ENCODE results near the gene ARFGAP2.

DNA sequence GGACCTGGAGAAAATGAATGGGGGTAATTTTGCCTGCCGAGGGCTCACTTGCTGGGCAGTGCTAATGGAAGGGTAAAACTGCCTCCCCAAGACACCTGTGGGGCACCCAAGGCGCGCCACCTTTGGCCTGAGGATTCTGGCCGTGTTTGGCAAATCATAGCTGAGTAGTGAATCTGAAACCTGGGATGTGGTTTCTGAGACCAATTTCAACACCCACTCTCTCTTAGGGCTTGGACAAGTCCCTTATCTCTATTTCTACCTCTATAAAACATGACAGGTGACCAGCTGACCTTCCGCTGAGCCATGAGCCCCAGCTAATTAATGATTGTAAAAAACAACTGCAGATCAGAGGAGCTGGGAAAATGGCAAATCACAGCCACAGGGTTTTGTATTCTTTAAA is 11.0 kb upstream of the ARFGAP2 start:
- TF ChIP-seq, protein P1, sequence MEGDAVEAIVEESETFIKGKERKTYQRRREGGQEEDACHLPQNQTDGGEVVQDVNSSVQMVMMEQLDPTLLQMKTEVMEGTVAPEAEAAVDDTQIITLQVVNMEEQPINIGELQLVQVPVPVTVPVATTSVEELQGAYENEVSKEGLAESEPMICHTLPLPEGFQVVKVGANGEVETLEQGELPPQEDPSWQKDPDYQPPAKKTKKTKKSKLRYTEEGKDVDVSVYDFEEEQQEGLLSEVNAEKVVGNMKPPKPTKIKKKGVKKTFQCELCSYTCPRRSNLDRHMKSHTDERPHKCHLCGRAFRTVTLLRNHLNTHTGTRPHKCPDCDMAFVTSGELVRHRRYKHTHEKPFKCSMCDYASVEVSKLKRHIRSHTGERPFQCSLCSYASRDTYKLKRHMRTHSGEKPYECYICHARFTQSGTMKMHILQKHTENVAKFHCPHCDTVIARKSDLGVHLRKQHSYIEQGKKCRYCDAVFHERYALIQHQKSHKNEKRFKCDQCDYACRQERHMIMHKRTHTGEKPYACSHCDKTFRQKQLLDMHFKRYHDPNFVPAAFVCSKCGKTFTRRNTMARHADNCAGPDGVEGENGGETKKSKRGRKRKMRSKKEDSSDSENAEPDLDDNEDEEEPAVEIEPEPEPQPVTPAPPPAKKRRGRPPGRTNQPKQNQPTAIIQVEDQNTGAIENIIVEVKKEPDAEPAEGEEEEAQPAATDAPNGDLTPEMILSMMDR (IDR thresholded peaks at IDR 0.05), result no peak
- no peak for TF ChIP-seq EZH2phosphoT487 (IDR thresholded peaks at IDR 0.05)

All from neural progenitor cell (in vitro differentiated cells).